ENCODE data around the gene REC114. TPM values are rescaled to one million over a fixed set of nuclear protein-coding genes. Genes with fewer than 3 reads are reported as not detected.

Gene REC114
- total and polyA plus RNA-seq, 9 of the 15 experiments (the other 6 are each of a cell fraction or from before 2014, with no cell fraction given), result 0.07 to 0.24 TPM; not detected in 7

DNA sequence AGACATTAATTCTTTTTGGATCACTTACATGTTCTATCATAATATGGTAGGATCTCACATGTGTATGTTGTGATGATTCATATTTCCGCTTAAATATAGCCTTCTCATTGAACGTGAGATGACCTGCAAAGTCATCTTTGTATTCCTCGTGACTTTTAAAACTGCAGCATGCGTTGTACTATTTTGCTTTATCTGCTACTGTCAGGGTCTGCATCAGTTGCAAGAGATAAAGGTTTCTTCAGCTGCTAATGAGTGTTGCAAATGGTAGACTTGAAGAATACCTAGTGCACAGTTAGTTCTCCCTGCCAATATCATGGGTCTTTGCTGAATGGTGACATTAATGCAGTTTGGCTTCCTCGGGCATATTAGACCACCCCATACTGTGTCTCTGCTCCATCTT is 31.8 kb downstream of the REC114 start (continued):
- TF ChIP-seq, protein P1, sequence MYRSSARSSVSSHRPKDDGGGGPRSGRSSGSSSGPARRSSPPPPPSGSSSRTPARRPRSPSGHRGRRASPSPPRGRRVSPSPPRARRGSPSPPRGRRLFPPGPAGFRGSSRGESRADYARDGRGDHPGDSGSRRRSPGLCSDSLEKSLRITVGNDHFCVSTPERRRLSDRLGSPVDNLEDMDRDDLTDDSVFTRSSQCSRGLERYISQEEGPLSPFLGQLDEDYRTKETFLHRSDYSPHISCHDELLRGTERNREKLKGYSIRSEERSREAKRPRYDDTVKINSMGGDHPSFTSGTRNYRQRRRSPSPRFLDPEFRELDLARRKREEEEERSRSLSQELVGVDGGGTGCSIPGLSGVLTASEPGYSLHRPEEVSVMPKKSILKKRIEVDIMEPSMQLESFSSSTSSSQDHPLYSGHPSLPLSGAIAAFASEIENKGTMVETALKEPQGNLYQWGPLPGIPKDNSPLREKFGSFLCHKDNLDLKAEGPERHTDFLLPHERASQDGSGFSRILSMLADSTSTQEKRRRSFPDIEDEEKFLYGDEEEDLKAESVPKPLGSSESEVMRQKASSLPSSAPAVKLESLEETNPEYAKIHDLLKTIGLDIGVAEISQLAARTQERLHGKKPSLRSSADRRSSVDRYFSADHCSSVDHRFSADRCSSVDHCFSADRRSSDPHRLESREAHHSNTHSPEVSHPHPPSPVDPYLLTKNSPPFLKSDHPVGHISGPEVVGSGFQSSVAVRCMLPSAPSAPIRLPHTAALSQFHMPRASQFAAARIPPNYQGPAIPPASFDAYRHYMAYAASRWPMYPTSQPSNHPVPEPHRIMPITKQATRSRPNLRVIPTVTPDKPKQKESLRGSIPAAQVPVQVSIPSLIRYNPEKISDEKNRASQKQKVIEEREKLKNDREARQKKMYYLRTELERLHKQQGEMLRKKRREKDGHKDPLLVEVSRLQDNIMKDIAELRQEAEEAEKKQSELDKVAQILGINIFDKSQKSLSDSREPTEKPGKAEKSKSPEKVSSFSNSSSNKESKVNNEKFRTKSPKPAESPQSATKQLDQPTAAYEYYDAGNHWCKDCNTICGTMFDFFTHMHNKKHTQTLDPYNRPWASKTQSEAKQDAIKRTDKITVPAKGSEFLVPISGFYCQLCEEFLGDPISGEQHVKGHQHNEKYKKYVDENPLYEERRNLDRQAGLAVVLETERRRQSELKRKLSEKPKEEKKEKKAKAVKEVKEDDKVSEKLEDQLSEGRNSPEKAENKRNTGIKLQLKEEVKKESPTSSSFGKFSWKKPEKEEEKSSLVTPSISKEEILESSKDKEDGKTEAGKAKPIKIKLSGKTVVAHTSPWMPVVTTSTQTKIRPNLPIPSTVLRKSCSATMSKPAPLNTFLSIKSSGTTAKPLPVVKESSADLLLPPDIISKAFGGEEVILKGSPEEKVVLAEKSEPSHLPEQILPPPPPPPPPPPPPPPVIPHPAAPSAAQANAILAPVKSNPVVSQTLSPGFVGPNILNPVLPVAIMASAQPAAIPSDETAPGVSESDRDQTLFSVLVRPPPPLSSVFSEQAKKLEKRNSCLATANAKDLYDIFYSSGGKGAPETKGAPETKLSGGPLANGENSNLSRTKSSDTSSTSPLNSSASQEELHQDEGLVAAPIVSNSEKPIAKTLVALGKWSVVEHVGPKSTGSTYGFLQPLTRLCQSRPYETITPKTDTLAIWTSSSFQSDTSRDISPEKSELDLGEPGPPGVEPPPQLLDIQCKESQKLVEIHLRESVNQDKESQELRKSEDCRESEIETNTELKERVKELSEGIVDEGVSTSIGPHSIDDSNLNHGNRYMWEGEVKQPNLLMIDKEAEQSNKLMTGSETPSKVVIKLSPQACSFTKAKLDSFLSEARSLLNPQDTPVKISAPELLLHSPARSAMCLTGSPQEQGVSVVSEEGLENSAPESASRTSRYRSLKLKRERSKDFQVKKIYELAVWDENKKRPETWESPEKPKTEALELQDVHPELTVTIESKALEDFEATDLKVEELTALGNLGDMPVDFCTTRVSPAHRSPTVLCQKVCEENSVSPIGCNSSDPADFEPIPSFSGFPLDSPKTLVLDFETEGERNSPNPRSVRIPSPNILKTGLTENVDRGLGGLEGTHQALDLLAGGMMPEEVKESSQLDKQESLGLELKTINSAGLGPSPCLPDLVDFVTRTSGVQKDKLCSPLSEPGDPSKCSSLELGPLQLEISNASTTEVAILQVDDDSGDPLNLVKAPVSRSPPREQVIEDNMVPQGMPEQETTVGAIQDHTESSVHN (IDR thresholded peaks at IDR 0.05; ENCODE audit: borderline replicate concordance in 1 of 2, low read depth in 1 of 2), result peak in 1 of 2 experiments; percentile 64; a peak in 2 of 4 replicates
- TF ChIP-seq, protein P2, sequence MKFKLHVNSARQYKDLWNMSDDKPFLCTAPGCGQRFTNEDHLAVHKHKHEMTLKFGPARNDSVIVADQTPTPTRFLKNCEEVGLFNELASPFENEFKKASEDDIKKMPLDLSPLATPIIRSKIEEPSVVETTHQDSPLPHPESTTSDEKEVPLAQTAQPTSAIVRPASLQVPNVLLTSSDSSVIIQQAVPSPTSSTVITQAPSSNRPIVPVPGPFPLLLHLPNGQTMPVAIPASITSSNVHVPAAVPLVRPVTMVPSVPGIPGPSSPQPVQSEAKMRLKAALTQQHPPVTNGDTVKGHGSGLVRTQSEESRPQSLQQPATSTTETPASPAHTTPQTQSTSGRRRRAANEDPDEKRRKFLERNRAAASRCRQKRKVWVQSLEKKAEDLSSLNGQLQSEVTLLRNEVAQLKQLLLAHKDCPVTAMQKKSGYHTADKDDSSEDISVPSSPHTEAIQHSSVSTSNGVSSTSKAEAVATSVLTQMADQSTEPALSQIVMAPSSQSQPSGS (CRISPR knock-in tag; IDR thresholded peaks at IDR 0.05), result no peak
- 0 out of 2 replicates have a peak, but pooled peaks have one; percentile 70 for TF ChIP-seq ZNF584 (CRISPR knock-in tag; IDR thresholded peaks at IDR 0.05; ENCODE audit: low read depth)
- TF ChIP-seq, protein P3, sequence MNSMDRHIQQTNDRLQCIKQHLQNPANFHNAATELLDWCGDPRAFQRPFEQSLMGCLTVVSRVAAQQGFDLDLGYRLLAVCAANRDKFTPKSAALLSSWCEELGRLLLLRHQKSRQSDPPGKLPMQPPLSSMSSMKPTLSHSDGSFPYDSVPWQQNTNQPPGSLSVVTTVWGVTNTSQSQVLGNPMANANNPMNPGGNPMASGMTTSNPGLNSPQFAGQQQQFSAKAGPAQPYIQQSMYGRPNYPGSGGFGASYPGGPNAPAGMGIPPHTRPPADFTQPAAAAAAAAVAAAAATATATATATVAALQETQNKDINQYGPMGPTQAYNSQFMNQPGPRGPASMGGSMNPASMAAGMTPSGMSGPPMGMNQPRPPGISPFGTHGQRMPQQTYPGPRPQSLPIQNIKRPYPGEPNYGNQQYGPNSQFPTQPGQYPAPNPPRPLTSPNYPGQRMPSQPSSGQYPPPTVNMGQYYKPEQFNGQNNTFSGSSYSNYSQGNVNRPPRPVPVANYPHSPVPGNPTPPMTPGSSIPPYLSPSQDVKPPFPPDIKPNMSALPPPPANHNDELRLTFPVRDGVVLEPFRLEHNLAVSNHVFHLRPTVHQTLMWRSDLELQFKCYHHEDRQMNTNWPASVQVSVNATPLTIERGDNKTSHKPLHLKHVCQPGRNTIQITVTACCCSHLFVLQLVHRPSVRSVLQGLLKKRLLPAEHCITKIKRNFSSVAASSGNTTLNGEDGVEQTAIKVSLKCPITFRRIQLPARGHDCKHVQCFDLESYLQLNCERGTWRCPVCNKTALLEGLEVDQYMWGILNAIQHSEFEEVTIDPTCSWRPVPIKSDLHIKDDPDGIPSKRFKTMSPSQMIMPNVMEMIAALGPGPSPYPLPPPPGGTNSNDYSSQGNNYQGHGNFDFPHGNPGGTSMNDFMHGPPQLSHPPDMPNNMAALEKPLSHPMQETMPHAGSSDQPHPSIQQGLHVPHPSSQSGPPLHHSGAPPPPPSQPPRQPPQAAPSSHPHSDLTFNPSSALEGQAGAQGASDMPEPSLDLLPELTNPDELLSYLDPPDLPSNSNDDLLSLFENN (IDR thresholded peaks at IDR 0.05; ENCODE audit: low read depth in 2 of 2, low read length in 2 of 2), result peak in 1 of 2 experiments; percentile 63; a peak in 1 of 4 replicates
- TF ChIP-seq POLR2AphosphoS5 (IDR thresholded peaks at IDR 0.05; ENCODE audit: control insufficient read depth, insufficient read depth, low read depth, low read length), result 0 out of 2 replicates have a peak, but pooled peaks have one; percentile 44
- no peak for TF ChIP-seq ATF1 (CRISPR knock-in tag; IDR thresholded peaks at IDR 0.05)
- peak; percentile 35; the same call in 1 of the 2 replicates for TF ChIP-seq ATF1 (tag; IDR thresholded peaks at IDR 0.05)
- no peak for TF ChIP-seq ZNF707 (CRISPR knock-in tag; conservative IDR thresholded peaks at IDR 0.05)
- no peak for TF ChIP-seq KLF10 (CRISPR knock-in tag; IDR thresholded peaks at IDR 0.05)
- TF ChIP-seq, protein P4, sequence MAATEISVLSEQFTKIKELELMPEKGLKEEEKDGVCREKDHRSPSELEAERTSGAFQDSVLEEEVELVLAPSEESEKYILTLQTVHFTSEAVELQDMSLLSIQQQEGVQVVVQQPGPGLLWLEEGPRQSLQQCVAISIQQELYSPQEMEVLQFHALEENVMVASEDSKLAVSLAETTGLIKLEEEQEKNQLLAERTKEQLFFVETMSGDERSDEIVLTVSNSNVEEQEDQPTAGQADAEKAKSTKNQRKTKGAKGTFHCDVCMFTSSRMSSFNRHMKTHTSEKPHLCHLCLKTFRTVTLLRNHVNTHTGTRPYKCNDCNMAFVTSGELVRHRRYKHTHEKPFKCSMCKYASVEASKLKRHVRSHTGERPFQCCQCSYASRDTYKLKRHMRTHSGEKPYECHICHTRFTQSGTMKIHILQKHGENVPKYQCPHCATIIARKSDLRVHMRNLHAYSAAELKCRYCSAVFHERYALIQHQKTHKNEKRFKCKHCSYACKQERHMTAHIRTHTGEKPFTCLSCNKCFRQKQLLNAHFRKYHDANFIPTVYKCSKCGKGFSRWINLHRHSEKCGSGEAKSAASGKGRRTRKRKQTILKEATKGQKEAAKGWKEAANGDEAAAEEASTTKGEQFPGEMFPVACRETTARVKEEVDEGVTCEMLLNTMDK (IDR thresholded peaks at IDR 0.05; ENCODE audit: borderline replicate concordance, insufficient read depth, low read depth, low read length, poor library complexity, severe bottlenecking), result no peak
- TF ChIP-seq TCF3 (CRISPR knock-in tag; IDR thresholded peaks at IDR 0.05), result peak; percentile 89
- TF ChIP-seq ZNF12 (CRISPR knock-in tag; IDR thresholded peaks at IDR 0.05), result no peak

Measured in K562 (cell line).